ENCODE measurements around the gene CELA2A.
"Not testable (repeated sequence)": the region's sequence is repeated elsewhere in the genome, so short reads cannot be mapped to it uniquely, and the experiment has no call there.

The CELA2A gene

DNA sequence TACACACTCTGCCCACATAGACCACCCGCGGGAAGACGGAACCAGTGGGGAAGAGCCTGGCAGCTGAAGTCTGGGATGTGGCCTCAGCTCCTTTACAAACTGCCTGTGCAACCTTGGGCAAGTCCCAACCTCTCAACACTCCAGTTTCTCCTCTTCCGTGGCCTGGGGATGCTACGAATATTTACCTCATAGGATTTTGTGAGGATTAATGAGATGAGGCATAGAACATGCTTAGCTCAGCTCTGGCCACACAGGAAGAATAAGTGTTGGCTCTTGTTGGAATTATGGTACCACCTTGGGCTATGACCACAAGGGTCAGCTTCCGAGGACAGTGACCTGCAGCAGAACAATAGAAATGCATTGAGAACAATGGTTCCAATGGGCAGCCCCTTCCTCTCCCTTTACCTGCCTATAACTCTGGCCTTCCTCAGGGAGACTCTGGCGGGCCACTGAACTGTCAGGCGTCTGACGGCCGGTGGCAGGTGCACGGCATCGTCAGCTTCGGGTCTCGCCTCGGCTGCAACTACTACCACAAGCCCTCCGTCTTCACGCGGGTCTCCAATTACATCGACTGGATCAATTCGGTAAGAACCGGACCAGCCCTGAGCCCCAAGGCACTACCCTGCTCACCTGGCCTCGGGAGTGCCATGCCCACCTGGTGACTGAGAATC, 10.6 kb downstream of the CELA2A start:
- DNase-seq = not testable (repeated sequence)

DNA sequence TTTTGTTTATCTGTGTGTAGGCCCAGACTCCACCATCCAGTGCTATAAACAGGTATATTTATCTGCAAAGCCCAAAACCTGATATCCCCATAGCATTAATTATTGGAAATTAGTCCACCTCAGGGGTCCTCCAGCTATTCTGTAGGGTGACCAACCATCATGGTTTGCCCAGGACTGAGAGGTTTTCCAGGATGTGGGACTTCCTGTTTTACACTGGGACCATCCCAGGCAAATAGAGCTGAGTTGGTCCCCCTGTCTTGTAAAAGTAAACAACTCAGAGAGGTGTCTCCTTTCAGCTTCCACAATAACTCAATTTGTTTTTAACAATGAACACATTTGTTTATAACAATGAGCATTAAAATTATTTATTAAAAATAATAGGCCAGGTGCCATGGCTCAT, 11.6 kb downstream of the CELA2A start:
- no peak for DNase-seq

DNA sequence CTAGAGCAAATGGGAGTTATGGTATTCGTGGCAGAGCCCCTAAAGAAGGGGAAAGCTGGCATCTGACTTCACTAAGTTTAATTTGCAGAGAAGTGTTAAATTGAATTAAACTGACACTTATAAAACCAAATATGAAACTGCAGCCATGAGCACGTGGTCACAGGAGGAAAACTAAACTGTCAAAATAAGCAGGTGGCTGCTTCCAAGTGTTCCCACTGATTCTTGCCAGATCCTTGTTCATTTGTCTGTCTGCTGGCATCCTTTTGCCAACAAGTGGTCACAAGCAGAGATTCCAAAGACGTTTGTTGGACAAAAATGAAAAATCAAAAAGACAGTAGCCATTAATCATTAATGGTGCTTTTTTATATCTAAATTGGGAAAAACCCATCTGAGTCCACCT, 12.8 kb downstream of the CELA2A start:
- peak in 1 of 58 donors; percentile 8 for DNase-seq

DNA sequence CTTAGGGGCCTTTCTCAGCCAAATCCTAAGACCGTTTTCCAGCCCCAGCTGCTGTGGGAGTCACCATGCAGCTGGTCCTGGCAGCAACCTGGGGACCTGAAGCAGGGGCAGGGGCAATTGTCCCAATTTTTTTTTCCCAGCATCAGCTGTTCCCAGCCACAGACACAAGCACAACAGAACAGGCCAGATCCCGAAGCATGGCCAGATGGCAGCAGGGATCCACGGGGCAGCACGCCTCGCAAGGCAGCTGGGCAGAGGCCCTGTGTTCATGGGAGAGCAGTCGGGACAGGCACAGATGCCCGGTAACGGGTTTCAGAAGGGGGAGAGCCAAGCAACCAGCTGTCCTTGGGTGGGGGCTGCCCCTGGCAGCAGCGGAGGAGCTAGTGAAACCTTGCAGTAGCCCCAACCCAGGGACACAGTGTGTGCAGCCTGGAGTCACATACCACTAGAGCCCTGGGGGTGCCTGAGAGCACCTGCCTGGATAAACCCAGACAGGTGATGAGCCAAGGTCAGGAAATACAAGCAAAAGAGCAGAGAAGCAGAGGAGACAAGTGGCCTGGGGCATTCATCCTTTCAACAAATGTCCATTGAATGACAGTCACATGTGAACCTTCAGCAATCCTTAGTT, 13.4 kb downstream of the CELA2A start:
- DNase-seq = peak in 17 of 58 donors; percentile 2 to 20 (median 8)

DNA sequence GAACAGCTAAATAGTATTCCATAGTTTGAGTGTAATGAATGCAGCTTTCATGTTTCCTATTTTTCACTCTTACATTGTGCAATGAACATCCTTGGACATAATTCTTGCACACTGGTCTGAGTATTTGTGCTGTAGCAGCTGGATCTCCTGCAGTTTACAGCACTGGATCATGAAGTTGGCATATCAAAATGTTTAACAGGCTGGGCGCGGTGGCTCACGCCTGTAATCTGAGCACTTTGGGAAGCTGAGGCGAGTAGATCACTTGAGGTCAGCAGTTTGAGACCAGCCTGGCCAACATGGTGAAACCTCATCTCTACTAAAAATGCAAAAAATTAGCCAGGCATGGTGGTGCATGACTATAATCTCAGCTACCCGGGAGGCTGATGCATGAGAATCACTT, 14.5 kb downstream of the CELA2A start:
- DNase-seq = not testable (repeated sequence)

DNA sequence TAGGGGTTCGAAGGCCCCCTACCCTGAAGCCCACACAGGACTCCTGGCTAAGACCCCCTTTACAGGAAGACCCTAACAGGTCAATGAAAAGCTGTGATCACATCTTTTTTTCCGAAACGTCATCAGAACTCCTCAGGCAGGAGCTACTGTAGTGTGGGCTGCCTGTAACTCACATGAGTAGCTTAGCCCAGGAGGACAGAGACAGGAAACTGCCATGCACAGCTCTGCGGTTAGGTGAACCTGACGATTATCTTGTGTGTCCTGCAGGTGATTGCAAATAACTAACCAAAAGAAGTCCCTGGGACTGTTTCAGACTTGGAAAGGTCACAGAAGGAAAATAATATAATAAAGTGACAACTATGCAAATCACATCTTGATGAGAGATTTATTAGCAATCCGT, 15.2 kb downstream of the CELA2A start:
- DNase-seq = not testable (repeated sequence)

DNA sequence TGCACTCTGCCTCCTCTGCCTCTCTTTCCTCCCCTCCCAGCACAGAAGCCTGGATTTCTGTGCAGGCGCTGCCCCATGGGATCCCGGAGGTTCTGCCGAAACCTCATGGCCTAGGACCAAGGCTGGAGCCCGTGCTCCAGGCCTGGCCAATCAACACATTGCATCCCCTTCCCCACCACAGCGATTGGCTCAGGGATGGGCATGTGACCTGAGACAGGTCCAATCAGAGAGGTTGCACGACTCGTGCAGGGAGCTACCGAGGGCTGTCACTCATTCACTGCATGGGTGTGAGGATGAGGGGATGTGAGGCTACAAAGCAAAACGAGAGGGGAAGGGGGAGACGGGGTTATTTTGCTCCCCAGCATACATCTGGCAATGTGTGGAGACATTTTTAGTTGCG, 16.1 kb downstream of the CELA2A start:
- no peak for DNase-seq

DNA sequence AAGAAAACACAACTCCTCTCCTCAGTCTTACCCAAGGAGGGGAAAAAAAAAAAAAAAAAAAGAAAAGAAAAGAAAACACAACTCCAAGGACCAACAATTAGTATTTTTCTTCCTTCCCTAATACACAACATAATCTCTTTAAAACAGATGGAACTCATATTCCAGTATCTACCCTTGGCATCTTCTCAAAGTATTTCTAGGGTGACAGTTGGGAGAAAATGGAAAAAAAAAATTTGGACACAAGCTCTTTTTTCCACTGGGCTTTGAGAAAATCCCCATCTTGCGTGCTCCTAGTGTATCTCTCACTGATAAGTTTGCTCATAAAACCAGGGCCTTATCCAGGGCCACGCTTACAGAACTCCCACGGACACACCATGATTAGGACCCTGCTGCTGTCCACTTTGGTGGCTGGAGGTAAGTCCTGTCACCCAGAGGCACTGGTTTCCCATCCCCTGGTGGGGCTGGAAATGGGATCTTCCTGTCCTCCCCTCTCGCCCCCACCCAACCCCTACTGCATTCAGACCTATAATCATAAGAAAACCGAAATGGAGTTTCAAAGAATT, 19.3 kb downstream of the CELA2A start, which contains the start of gene CELA2B:
Gene CELA2B, plus strand, starts transcription at position 353 of the 563 bp plus-strand sequence. Its CDS starts 22 bp downstream, at position 375.
- DNase-seq = no peak

DNA sequence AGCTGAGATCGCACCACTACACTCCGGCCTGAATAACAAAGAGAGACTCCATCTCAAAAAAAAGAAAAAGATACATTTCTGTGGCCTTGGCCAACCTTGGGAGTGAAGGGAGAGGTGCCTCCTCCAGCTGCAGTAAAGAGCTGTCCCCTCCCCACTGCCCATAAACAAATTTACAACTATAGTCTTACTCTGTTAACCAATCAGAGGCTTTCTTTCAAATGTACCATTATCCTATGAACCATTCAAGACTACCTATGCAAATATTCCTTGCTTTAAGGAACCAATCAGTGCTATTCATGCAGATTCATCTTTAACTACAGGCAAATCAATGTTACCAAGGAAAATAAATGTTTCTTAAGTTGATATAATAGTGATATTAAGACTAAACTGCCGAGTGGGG, 20.4 kb downstream of the CELA2A start:
- DNase-seq = no peak

DNA sequence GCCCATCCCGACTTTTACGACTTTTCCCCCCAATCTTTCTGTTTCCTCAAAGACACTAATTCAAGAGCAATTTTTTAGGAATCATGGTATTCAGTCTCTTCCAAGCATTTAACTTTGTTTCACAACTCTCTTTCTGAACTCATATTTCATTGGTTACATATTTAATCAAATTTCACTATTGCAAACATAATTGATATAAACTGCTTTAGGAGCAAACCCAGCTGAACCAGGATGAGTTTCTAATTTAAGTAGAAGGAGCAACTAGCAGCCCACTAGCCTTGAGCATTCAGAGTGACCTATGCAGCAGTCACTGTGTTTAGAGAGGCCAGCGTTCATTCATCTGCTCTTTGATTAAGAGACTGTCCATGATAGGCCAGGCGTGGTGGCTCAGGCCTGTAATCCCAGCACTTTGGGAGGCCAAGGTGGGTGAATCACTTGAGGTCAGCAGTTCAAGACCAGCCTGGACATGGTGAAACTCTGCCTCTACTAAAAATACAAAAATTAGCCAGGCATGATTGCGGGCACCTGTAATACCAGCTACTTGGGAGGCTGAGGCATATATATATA, 21.2 kb downstream of the CELA2A start:
- DNase-seq = no peak

DNA sequence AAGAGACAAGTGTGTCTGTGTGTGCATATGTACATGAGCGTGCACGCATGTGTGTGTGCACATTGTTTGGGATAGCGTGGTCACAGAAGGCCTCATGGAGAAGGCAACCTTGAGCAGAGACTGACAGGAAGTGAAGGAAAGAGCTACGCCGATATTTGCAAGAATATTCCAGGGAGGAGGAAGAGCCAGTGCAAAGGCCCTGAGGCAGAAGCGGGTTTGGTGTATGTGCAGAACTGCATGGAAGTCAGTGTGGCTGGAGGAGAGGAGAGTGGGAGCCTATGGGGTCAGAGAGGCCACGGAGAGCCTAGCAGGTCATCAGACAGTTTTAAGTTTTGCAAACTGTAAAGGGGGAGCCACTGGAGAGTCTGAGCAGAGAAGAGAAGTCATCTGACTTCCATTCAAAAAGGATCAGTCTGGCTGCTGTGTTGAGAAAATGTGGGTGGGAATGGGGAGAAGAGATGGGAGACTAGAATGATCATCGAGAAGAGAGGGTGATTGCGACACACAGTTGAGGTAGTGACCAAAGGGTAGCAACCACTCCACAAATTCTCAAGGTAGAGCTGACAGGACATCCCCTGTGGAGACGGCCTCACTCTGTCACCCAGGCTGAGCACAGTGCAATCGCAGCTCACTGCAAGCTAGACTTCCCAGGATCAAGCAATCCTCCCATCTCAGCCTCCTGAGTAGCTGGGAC, 23.3 kb downstream of the CELA2A start:
- no peak for DNase-seq

DNA sequence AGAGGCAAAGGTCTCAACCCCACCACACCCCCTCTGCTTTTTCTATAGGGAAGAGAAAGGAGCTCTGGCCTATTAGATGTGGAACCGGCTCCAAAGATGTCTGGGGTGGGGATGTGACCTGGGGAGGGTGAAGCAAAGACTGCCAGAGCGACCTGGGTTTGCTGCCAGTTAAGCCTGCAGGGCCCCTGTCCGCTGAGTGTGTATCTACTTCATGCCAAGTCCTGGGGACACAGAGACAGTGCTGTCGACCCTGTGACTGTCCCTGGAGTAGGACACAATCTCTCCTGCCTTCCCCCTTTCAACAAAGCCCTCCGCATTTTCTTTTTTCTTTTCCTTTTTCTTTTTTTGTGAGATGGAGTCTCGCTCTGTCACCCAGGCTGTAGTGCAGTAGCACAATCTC, 25.9 kb downstream of the CELA2A start:
- not testable (repeated sequence) for DNase-seq

DNA sequence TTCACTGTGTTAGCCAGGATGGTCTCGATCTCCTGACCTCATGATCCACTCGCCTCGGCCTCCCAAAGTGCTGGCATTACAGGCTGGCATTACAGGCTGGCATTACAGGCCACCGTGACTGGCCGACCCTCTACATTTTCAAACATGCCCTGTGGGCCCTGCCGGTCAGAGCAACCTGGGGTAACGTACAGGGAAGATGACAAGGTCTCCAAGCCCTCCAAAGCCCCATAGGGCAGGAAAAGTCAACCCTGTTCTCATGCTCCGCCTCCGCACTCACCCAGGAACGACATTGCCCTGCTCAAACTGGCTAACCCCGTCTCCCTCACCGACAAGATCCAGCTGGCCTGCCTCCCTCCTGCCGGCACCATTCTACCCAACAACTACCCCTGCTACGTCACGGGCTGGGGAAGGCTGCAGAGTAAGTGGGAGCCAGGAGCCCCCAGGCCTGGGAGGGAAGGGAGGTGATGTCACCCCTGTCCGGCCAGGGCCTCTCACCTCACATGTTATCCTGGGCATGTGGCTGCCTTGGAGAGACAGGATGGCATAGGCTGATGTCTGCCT, 26.5 kb downstream of the CELA2A start:
- not testable (repeated sequence) for DNase-seq

DNA sequence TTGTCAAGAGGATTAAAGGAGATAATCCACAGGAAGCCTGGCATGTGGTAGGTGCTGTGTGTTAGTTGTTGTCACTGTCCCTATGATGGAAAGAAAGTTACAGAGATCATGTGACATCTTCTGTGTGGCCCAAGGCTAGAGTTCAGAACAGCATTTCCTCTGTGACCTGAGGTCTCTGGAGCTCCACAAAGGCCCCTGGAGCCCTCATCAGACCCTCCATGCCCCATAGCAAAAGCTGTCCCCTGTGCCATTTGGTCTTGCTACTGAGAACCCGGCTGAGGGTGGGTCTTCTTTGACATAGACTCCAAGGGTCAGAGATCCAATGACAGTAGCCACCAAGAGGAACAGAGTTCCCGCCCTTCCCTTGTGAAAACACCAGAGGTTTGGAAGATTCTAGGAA, 27.4 kb downstream of the CELA2A start:
- no peak for DNase-seq

DNA sequence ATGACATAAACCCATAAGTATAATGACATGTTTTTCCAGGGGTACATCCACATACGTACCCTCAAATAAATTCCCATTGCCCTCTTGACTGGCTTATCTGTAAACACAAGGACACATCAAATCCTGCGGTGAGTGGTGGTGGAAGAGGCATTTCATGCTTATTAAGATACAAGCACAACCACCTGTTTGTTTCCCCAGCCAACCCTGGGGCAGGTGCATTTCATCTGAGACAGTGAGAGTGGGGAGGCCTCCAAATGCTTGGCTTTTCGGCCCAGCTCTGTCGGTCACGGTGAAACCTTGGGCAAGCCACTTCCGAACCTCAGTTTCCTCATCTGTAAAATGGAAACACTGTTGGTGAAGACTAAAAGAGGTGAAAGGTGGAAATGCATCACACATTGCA, 27.9 kb downstream of the CELA2A start:
- DNase-seq = not testable (repeated sequence)

DNA sequence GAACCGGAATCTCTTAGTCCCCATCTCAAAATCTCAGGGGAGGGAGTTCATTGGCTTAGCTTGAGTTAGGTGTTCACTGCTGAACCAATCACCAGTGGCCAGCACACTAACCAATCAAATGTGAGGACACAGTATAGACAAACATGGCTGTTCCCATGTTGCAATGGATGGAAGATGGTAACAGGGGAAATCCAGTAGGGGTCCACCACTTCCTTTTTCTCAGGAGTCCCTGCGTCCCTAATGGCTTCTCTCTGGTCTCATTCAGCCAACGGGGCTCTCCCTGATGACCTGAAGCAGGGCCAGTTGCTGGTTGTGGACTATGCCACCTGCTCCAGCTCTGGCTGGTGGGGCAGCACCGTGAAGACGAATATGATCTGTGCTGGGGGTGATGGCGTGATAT, 29.1 kb downstream of the CELA2A start:
- DNase-seq = no peak

DNA sequence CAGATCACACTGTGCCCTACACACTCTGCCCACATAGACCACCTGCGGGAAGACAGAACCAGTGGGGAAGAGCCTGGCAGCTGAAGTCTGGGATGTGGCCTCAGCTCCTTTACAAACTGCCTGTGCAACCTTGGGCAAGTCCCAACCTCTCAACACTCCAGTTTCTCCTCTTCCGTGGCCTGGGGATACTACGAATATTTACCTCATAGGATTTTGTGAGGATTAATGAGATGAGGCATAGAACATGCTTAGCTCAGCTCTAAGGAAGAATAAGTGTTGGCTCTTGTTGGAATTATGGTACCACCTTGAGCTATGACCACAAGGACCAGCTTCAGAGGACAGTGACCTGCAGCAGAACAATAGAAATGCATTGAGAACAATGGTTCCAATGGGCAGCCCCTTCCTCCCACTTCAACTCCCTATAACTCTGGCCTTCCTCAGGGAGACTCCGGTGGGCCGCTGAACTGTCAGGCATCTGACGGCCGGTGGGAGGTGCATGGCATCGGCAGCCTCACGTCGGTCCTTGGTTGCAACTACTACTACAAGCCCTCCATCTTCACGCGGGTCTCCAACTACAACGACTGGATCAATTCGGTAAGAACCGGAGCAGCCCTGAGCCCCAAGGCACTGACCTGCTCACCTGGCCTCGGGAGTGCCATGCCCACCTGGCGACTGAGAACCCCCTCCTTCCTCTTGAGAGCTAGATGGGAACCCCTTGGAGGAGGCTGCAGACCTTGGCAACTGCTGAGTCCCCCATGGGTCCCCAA, 30.5 kb downstream of the CELA2A start:
- not testable (repeated sequence) for DNase-seq

DNA sequence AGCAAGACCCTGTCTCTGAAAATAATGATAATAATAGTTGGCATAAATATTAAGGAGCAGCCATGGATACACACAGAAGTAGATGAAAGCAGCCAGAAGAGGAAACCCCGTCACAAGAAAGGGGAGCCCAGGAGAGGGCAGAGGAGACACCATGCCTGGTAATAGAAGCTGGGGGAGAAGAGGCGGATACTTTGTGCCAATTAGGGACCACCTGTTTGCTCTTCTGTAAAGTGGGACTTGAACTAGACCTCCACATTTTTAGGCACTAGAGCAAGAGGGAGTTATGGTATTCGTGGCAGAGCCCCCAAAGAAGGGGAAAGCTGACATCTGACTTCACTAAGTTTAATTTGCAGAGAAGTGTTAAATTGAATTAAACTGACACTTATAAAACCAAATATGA, 31.8 kb downstream of the CELA2A start:
- no peak for DNase-seq

DNA sequence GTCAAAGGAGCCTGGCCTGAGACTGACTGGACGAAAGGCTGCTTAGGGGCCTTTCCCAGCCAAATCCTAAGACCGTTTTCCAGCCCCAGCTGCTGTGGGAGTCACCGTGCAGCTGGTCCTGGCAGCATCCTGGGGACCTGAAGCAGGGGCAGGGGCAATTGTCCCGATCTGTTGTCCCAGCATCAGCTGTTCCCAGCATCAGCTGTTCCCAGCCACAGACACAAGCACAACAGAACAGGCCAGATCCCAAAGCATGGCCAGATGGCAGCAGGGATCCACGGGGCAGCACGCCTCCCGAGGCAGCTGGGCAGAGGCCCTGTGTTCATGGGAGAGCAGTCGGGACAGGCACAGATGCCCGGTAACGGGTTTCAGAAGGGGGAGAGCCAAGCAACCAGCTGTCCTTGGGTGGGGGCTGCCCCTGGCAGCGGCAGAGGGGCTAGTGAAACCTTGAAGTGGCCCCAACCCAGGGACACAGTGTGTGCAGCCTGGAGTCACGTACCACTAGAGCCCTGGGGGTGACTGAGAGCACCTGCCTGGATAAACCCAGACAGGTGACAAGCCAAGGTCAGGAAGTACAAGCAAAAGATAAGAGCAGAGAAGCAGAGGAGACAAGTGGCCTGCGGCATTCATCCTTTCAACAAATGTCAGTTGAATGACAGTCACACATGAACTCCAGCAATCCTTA, 32.7 kb downstream of the CELA2A start:
- DNase-seq = peak in 31 of 58 donors; percentile 4 to 66 (median 25)

DNA sequence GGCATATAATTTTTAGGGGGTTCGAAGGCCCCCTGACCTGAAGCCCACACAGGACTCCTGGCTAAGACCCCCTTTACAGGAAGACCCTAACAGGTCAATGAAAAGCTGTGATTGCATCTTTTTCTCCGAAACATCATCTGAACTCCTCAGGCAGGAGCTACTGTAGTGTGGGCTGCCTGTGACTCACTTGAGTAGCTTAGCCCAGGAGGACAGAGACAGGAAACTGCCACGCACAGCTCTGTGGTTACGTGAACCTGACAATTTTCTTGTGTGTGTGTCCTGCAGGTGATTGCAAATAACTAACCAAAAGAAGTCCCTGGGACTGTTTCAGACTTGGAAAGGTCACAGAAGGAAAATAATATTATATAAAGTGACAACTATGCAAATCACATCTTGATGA, 34.5 kb downstream of the CELA2A start:
- DNase-seq = not testable (repeated sequence)

Measured in anterior cingulate cortex (tissue), 58 donors.